ENCODE data around the gene VAPB.

VAPB gene

GRCh38 chr20:58431134-58431533 lies 42.1 kb downstream of the VAPB start:
- no peaks in the 10 kb centered on the region for H3K27me3 ChIP-seq (ENCODE audit: insufficient read depth, poor library complexity, severe bottlenecking)
- DNase-seq (ENCODE audit: low read depth in 1 of 2, low spot score in 1 of 2): no peak
- H3K27ac ChIP-seq (replicated peaks): no peak overlapping the region
- H3K4me3 ChIP-seq (replicated peaks; ENCODE audit: insufficient read depth, low read length): no peak overlapping the region
- TF ChIP-seq GABPA (IDR thresholded peaks at IDR 0.05; ENCODE audit: low read depth): no peak
- no peak for TF ChIP-seq SPI1 (IDR thresholded peaks at IDR 0.05; ENCODE audit: borderline replicate concordance, low read depth)
- TF ChIP-seq POLR2AphosphoS5 (IDR thresholded peaks at IDR 0.05; ENCODE audit: low read depth): no peak
- TF ChIP-seq CTCF (IDR thresholded peaks at IDR 0.05; ENCODE audit: insufficient read depth, low read length): no peak

- H3K27ac ChIP-seq (replicated peaks): no peak overlapping the region
- no peaks in the 10 kb centered on the region for H3K27me3 ChIP-seq (ENCODE audit: insufficient read depth, poor library complexity, severe bottlenecking)
- H3K4me3 ChIP-seq (replicated peaks; ENCODE audit: insufficient read depth, low read length): no peak overlapping the region
- DNase-seq (ENCODE audit: low read depth in 1 of 2, low spot score in 1 of 2): peak in 1 of 2 experiments; percentile 13
- TF ChIP-seq GABPA (IDR thresholded peaks at IDR 0.05; ENCODE audit: low read depth) (no peak), REST (IDR thresholded peaks at IDR 0.05; ENCODE audit: insufficient replicate concordance, low read depth) (no peak), SPI1 (IDR thresholded peaks at IDR 0.05; ENCODE audit: borderline replicate concordance, low read depth) (no peak), CTCF (IDR thresholded peaks at IDR 0.05; ENCODE audit: insufficient read depth, low read length) (no peak), POLR2AphosphoS5 (IDR thresholded peaks at IDR 0.05; ENCODE audit: low read depth) (no peak)
Measured at GRCh38 chr20:58432186-58432954, 43.3 kb downstream of the VAPB start.

GRCh38 chr20:58433029-58433647 lies 44.1 kb downstream of the VAPB start:
- no peak for DNase-seq (ENCODE audit: low read depth in 1 of 2, low spot score in 1 of 2)
- no peak overlapping the region for H3K27ac ChIP-seq (replicated peaks)
- no peaks in the 10 kb centered on the region for H3K27me3 ChIP-seq (ENCODE audit: insufficient read depth, poor library complexity, severe bottlenecking)
- TF ChIP-seq REST (IDR thresholded peaks at IDR 0.05; ENCODE audit: insufficient replicate concordance, low read depth): no peak
- TF ChIP-seq CTCF (IDR thresholded peaks at IDR 0.05; ENCODE audit: insufficient read depth, low read length): no peak
- no peak for TF ChIP-seq GABPA (IDR thresholded peaks at IDR 0.05; ENCODE audit: low read depth)
- TF ChIP-seq POLR2AphosphoS5 (IDR thresholded peaks at IDR 0.05; ENCODE audit: low read depth): no peak
- no peak for TF ChIP-seq SPI1 (IDR thresholded peaks at IDR 0.05; ENCODE audit: borderline replicate concordance, low read depth)
- no peak overlapping the region for H3K4me3 ChIP-seq (replicated peaks; ENCODE audit: insufficient read depth, low read length)
